ENCODE data around the gene TMOD3. TPM values are rescaled to one million over a fixed set of nuclear protein-coding genes. Genes with fewer than 3 reads are reported as not detected.

The TMOD3 gene
- total and polyA plus RNA-seq, 12 donors, result 3.9 to 42.5 (median 22.4) TPM

GRCh38 chr15:51924156-51925068, 95.0 kb downstream of the TMOD3 start:
- H3K27ac ChIP-seq, result no peak overlapping the region
- TF ChIP-seq POLR2A (IDR thresholded peaks at IDR 0.05), result no peak
- no peak for TF ChIP-seq CTCF (IDR thresholded peaks at IDR 0.05)

GRCh38 chr15:51926809-51927208, 97.4 kb downstream of the TMOD3 start:
- Histone ChIP-seq H3K4me1 (replicated peaks in 1 of 2) (no peaks in the 10 kb centered on the region), H3K27ac (no peak overlapping the region), H3K9me3 (replicated peaks in 1 of 3) (no peaks in the 10 kb centered on the region), H3K27me3 (no peaks in the 10 kb centered on the region), H3K36me3 (replicated peaks in 1 of 2) (peaks cover 0 to 8% of the 10 kb centered on the region in 2 donors), H3K4me3 (no peak overlapping the region)
- WGBS, 4 donors, result 96 to 98% (median 97%) methylated on average over 3 of the region's 3 CpGs
- intact Hi-C loops (cut with DNase I), result no loop called here
- no peak for TF ChIP-seq POLR2A (IDR thresholded peaks at IDR 0.05)
- TF ChIP-seq CTCF (IDR thresholded peaks at IDR 0.05), result no peak
- DNase-seq, result no peak

More at GRCh38 chr15:51924156-51925068, 95.0 kb downstream of the TMOD3 start:
- Histone ChIP-seq H3K27me3 (no peaks in the 10 kb centered on the region), H3K4me1 (replicated peaks in 1 of 2) (no peaks in the 10 kb centered on the region), H3K9me3 (replicated peaks in 1 of 3) (no peaks in the 10 kb centered on the region), H3K4me3 (no peak overlapping the region), H3K36me3 (replicated peaks in 1 of 2) (peaks cover 0 to 16% of the 10 kb centered on the region in 2 donors)
- 78 to 82% (median 82%) methylated on average over 11 of the region's 11 CpGs for WGBS, 4 donors
- intact Hi-C loops (cut with DNase I), result no loop called here
- DNase-seq, result no peak

GRCh38 chr15:51931016-51931415, 101.6 kb downstream of the TMOD3 start:
- no peaks in the 10 kb centered on the region for H3K36me3 ChIP-seq (replicated peaks in 1 of 2)
- DNase-seq, result no peak

GRCh38 chr15:51931638-51932037, 102.2 kb downstream of the TMOD3 start:
- Histone ChIP-seq H3K27ac (no peak overlapping the region), H3K27me3 (no peaks in the 10 kb centered on the region), H3K9me3 (replicated peaks in 1 of 3) (no peaks in the 10 kb centered on the region), H3K36me3 (replicated peaks in 1 of 2) (no peaks in the 10 kb centered on the region), H3K4me1 (replicated peaks in 1 of 2) (no peaks in the 10 kb centered on the region), H3K4me3 (no peak overlapping the region)
- DNase-seq, result no peak
- intact Hi-C loops (cut with DNase I), result no loop called here
- TF ChIP-seq POLR2A (IDR thresholded peaks at IDR 0.05) (no peak), CTCF (IDR thresholded peaks at IDR 0.05) (no peak)
- WGBS, 4 donors, result 99% methylated on average over 4 of the region's 4 CpGs

More at GRCh38 chr15:51931016-51931415, 101.6 kb downstream of the TMOD3 start:
- Histone ChIP-seq H3K27me3 (no peaks in the 10 kb centered on the region), H3K9me3 (replicated peaks in 1 of 3) (no peaks in the 10 kb centered on the region), H3K4me3 (no peak overlapping the region), H3K4me1 (replicated peaks in 1 of 2) (no peaks in the 10 kb centered on the region), H3K27ac (no peak overlapping the region)
- intact Hi-C loops (cut with DNase I), result no loop called here
- no peak for TF ChIP-seq CTCF (IDR thresholded peaks at IDR 0.05)
- WGBS, 4 donors, result 96 to 100% (median 99%) methylated on average over 2 to 3 of the region's 3 CpGs
